NK-92 (cell line): ENCODE measurements around the gene SLC36A2.
"Not testable (repeated sequence)": the region's sequence is repeated elsewhere in the genome, so short reads cannot be mapped to it uniquely, and the experiment has no call there.

Experiments used
- DNase-seq: peaks from one replicate; lab custom pipeline; 2025; ENCODE audit not compliant: unreplicated experiment; lab: John Stamatoyannopoulos, UW

SLC36A2 gene

GRCh38 chr5:151347369-151347768 is at the start of gene SLC36A2:
TSS of gene SLC36A2 (minus strand) at chr5:151347559. CDS start at chr5:151347460, 99 bp downstream.
- DNase-seq: no peak

GRCh38 chr5:151388960-151389359 is 41.6 kb upstream of the SLC36A2 start:
- DNase-seq: no peak

GRCh38 chr5:151384106-151384505 is 36.7 kb upstream of the SLC36A2 start:
- no peak for DNase-seq

- no peak for DNase-seq
Measured at GRCh38 chr5:151383011-151383410, 35.7 kb upstream of the SLC36A2 start.

DNA sequence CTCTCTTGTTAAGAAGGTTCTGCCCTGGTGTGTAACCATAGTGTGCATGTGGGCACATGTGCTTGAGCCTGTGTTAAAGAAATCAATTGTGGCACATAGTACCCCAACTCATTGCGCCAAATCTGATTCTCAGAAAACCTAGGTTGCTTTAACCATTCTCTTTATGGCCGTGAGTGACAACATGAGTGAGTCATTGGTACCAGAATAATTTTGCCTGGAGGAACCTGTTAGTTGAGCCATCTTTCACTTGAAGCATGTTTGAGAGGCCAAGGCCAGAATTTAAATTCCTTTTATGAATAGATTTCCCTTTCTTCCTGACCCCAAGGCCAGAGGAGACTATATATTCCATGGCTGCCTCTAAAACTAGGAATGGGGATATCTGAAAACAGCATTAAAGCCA is 35.2 kb upstream of the SLC36A2 start:
- DNase-seq: no peak

- DNase-seq: no peak
Measured at GRCh38 chr5:151381899-151382298, 34.5 kb upstream of the SLC36A2 start.

DNA sequence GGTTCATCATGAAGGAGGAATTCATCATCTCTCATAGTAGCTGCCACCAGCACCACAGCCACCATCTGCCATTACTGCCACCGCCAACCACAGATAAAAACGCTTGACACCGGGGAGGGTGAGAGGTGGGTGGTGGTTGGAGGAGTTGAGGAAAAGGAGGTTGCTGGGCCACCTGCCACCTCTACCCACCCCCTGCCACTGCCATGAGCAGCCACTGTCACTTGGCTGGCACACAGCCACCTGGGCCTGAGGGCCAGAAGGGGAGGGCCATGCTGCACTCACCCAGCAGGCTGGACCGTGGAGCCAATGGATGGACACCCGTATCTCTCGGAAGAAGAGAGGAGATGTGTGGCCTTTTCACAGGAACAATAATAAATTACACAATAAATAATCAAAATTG is 31.3 kb upstream of the SLC36A2 start:
- no peak for DNase-seq

DNA sequence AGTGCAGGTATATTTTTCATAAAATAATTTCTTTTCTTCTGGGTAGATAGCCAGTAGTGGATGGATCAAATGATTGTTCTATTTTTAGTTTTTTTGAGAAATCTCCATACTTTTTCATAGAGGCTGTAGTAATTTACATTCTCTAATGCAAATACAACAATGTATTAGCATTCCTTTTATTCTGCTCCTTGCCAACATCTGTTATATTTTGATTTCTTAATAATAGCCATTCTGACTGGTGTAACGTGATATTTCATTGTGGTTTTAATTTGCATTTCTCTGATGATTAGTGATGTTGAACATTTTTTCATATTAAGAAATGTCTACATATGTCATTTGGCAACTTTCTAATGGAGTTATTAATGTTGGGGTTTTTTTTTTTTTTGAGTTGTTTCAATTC is 27.2 kb upstream of the SLC36A2 start:
- no peak for DNase-seq

DNA sequence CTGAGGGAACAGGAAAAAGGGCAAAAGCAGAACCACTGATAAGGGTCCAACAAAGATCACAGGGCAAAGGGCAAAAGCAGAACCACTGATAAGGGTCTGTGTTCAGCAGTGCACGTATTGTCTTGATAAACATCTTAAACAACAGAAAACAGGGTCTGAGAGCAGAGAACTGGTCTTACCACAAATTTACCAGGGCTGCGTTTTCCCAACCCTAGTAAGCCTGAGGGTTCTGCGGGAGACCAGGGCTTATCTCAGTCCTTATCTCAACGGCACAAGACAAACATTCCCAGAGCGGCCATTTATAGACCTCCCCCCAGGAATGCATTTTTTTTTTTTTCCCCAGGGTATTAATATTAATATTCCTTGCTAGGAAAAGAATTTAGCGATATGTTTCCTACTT is 19.7 kb upstream of the SLC36A2 start:
- not testable (repeated sequence) for DNase-seq

GRCh38 chr5:151363673-151364072 is 16.3 kb upstream of the SLC36A2 start:
- no peak for DNase-seq

- DNase-seq: no peak
Measured at GRCh38 chr5:151362970-151363369, 15.6 kb upstream of the SLC36A2 start.

DNA sequence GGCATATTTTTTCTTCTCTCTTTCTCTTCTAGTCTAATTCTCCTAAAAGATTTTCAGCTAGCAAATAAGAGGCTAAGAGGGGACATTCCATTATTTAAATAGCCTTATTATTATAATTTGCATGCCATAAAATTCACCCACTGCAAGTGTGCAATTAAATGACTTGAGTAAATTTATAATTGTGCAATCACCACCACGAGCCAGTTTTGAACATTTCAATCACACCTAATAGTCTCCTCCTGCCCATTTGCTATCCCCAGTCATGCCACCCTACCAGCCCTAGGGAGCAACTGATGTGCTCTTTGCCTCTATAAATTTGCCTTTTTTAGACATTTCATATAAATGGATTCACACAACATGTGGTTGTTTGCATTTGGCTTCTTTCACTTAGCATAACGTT is 12.0 kb upstream of the SLC36A2 start:
- no peak for DNase-seq

GRCh38 chr5:151357792-151358191 is 10.4 kb upstream of the SLC36A2 start:
- DNase-seq: no peak

- no peak for DNase-seq
Measured at GRCh38 chr5:151357097-151357496, 9.7 kb upstream of the SLC36A2 start.

DNA sequence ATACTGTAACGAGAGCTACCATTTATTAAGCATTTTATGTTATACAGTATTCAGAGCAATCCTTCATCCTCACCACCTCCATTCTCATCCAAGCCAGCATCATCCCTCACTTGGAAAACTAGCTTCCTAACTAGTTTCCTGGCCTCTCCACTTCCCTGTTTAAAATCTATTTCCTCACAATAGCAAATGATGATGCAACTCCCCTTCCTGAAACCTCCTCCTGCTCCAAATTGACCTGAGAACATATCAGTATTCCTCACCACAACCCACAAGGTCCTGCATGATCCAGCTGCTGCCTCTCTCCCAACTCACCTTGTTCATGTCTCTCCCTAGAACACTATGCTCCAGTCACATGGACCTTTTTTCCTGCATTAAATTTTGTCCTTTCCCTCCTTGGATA is 4.3 kb upstream of the SLC36A2 start:
- DNase-seq: no peak

- no peak for DNase-seq
Measured at GRCh38 chr5:151348789-151349188, 1.4 kb upstream of the SLC36A2 start.

GRCh38 chr5:151345808-151346478 is 1.4 kb downstream of the SLC36A2 start:
- no peak for DNase-seq

GRCh38 chr5:151345187-151345807 is 2.1 kb downstream of the SLC36A2 start:
- no peak for DNase-seq

DNA sequence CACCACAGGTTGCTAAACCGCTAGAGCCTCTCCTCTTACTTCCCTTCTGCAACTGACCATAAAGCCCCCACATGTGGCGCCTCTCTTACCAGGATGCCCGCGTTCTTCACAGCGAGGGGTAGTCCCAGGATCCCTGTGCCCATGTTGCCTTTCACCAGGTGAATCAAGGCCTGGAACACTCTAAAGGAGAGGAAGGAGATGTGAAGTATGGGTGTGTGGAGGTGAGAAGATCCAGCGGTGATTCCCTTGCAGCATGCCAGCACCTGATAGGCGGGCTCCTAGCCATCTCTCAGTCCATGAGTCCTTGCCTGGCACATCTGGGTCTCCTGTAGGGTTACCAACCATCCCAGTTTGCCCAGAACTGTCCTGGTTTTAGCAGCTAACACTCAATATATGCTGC is 3.3 kb downstream of the SLC36A2 start:
- DNase-seq: no peak

GRCh38 chr5:151340004-151340403 is 7.4 kb downstream of the SLC36A2 start:
- DNase-seq: no peak

DNA sequence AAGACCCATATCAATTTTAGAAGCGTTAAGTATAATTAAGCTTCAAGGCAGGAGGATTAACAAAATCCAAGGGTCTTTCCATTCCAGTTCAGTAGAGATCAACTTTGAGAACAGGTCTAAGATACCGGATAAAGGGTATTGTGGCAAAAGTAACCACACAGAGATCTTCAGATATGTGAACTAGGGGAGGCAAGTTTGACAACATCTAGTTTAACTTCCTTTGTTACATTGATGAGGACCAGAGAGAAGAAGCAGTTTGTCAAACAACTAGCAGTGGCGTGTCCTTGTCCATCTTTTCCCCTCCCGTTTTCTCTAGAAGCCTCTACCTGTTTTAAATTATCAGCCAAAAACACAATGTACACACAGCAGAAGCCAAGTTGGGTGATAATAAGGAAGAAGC is 8.6 kb downstream of the SLC36A2 start:
- no peak for DNase-seq

- no peak for DNase-seq
Measured at GRCh38 chr5:151332857-151333256, 14.5 kb downstream of the SLC36A2 start.

DNA sequence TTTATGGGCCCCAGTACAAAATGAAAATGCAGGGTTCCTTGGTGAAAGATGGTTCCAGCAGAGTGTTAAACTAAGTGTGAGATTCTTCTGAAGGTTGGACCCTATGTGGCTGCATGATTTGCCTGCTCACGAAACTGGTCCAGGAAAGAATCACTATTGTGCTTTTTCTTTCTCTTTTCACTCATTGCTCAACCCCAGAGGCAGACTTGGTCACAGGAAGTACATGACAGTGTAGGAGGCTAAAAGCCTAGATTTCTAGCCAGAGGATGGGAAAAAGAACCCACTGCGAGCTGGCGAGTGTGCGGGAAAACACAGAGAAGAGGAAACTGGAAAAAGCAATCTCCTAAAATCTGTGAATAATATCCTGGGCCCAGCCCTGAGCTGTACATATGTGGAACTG is 18.6 kb downstream of the SLC36A2 start:
- no peak for DNase-seq
